HepG2 (cell line): Measurements from ENCODE around the gene NCOA3. TPM values are rescaled to one million over a fixed set of nuclear protein-coding genes. Genes with fewer than 3 reads are reported as not detected.

ENCODE experiments used
- ATAC-seq: fragments of 200-7000 bp; cut with Tn5 transposase; 3 replicates; pipeline ENCODE4 v1.9.1; 2020; ENCODE audit warnings: mild to moderate bottlenecking, moderate library complexity
- BruUV-seq: library from RNA; stranded (reverse); fragments of 400-500 nt; replicated peaks from 2 replicates; lab custom pipeline; 2021; lab: Mats Ljungman, UMichigan
- CTCF ChIA-PET: fragments of 300-600 bp; formaldehyde crosslinking; extraction: SDS; loops from one replicate; lab custom pipeline; 2021; ENCODE audit warnings: low total read pairs, inconsistent platforms, low intra/inter-chr PET ratio; lab: Yijun Ruan, JAX
- POLR2A ChIA-PET: fragments of 350-600 bp; sonication (Branson Sonifier 250); formaldehyde crosslinking; loops from one replicate; lab custom pipeline; 2020; ENCODE audit warnings: antibody characterized with exemption, inconsistent platforms; lab: Yijun Ruan, JAX
- DNase-seq: peaks from one replicate; pipeline ENCODE4 v3.0.0-alpha.2; 2015; ENCODE audit warnings: low spot score
- FAIRE-seq: peaks from 3 replicates; lab custom pipeline; 2011; peaks lifted over from hg19 to GRCh38; lab: Jason Lieb, UNC
- H2AFZ ChIP-seq: one replicate; pipeline ENCODE4 v1.6.1; 2011; ENCODE audit warnings: low read length, inconsistent platforms
- H3K27ac ChIP-seq: fragments of 300-600 bp; 3 replicates; pipeline ENCODE4 v1.8.0; 2011; ENCODE audit warnings: mixed run types, mild to moderate bottlenecking, mixed read lengths, low read length, inconsistent platforms; ENCODE audit not compliant: insufficient read depth; ENCODE audit errors: extremely low read length
- H3K27me3 ChIP-seq, 2 experiments: fragments of 200-600 bp in 1 of 2; 2 replicates in 1 of 2; 3 replicates in 1 of 2; pipeline versions ENCODE4 v1.6.0 to v1.8.0; 2011; ENCODE audit warnings: low read length in 2 of 2, mild to moderate bottlenecking in 2 of 2, moderate library complexity in 2 of 2, inconsistent platforms in 1 of 2; ENCODE audit not compliant: insufficient read depth in 2 of 2, control insufficient read depth in 1 of 2
- H3K36me3 ChIP-seq, 2 experiments: fragments of 200-600 bp in 1 of 2; replicated peaks in 1 of 2; 2 replicates in 1 of 2; 3 replicates in 1 of 2; pipeline versions ENCODE4 v1.5.1 to v1.8.0; 2011; ENCODE audit warnings: low read length in 2 of 2, inconsistent platforms in 1 of 2; ENCODE audit not compliant: insufficient read depth in 2 of 2, control insufficient read depth in 1 of 2
- H3K4me1 ChIP-seq: 2 replicates; pipeline ENCODE4 v1.5.1; 2012; ENCODE audit warnings: low read length, inconsistent platforms; ENCODE audit not compliant: insufficient read depth
- H3K4me2 ChIP-seq: 2 replicates; pipeline ENCODE4 v1.6.0; 2011; ENCODE audit warnings: low read depth, low read length, inconsistent platforms
- H3K4me3 ChIP-seq, 3 experiments: fragments of 200-600 bp in 1 of 3; sonication (generic), shearing (Covaris generic) in 1 of 3; replicated peaks in 1 of 3; 2 replicates each; pipeline ENCODE4 v1.5.1; 2011 to 2016; ENCODE audit warnings: low read length in 3 of 3, inconsistent platforms in 2 of 3, low read depth in 2 of 3, mild to moderate bottlenecking in 2 of 3, control low read depth in 1 of 3, mixed read lengths in 1 of 3; ENCODE audit not compliant: insufficient read depth in 1 of 3
- H3K79me2 ChIP-seq: one replicate; pipeline ENCODE4 v1.6.1; 2011; ENCODE audit warnings: low read length, inconsistent platforms; ENCODE audit not compliant: insufficient read depth
- H3K9ac ChIP-seq: 2 replicates; pipeline ENCODE4 v1.6.0; 2011; ENCODE audit warnings: mild to moderate bottlenecking, low read depth, low read length, inconsistent platforms; ENCODE audit not compliant: insufficient read depth
- H3K9me3 ChIP-seq: 2 replicates; pipeline ENCODE4 v1.5.1; 2012; ENCODE audit warnings: mild to moderate bottlenecking, low read length
- H4K20me1 ChIP-seq: 2 replicates; pipeline ENCODE4 v1.6.0; 2011; ENCODE audit warnings: inconsistent platforms, mild to moderate bottlenecking, low read length, moderate library complexity; ENCODE audit not compliant: insufficient read depth
- BRCA1 ChIP-seq: sonication (generic); formaldehyde crosslinking; IDR thresholded peaks from 2 replicates; pipeline ENCODE4 v1.4.0; 2020; ENCODE audit warnings: missing genetic modification reagents
- CSRNP2 ChIP-seq: sonication (generic); formaldehyde crosslinking; conservative IDR thresholded peaks from 2 replicates; pipeline ENCODE4 v1.8.0; 2022; ENCODE audit warnings: low read depth, missing genetic modification reagents
- ELF1 ChIP-seq: sonication (generic); formaldehyde crosslinking; IDR thresholded peaks from 2 replicates; pipeline ENCODE4 v1.4.0; 2020; ENCODE audit warnings: missing genetic modification reagents
- ETV6 ChIP-seq: sonication (generic); formaldehyde crosslinking; conservative IDR thresholded peaks from 2 replicates; pipeline ENCODE4 v1.4.0; 2020; ENCODE audit warnings: missing genetic modification reagents
- TGIF2 ChIP-seq: IDR thresholded peaks from 2 replicates; pipeline ENCODE4 v1.6.1; 2016; ENCODE audit warnings: control low read depth, missing compliant biosample characterization
- TRIM24 ChIP-seq: sonication (generic); formaldehyde crosslinking; IDR thresholded peaks from 2 replicates; pipeline ENCODE4 v1.8.0; 2022; ENCODE audit warnings: mild to moderate bottlenecking, missing genetic modification reagents
- ZNF501 ChIP-seq: sonication (generic); formaldehyde crosslinking; IDR thresholded peaks from 2 replicates; pipeline ENCODE4 v1.5.1; 2020; ENCODE audit warnings: mild to moderate bottlenecking, moderate library complexity, missing genetic modification reagents
- ZNF605 ChIP-seq: sonication (generic); formaldehyde crosslinking; IDR thresholded peaks from 2 replicates; pipeline ENCODE4 v1.8.0; 2022; ENCODE audit warnings: mild to moderate bottlenecking, missing genetic modification reagents
- ZNF670 ChIP-seq: sonication (generic); formaldehyde crosslinking; IDR thresholded peaks from 2 replicates; pipeline ENCODE4 v1.8.0; 2022; ENCODE audit warnings: mild to moderate bottlenecking, missing genetic modification reagents, borderline replicate concordance
- ZNF749 ChIP-seq: sonication (generic); formaldehyde crosslinking; IDR thresholded peaks from 2 replicates; pipeline ENCODE4 v1.8.0; 2022; ENCODE audit warnings: mild to moderate bottlenecking, missing genetic modification reagents, moderate library complexity, borderline replicate concordance
- ZSCAN20 ChIP-seq: sonication (generic); formaldehyde crosslinking; IDR thresholded peaks from 2 replicates; pipeline ENCODE4 v1.4.0; 2020; ENCODE audit warnings: missing genetic modification reagents, mild to moderate bottlenecking, borderline replicate concordance
- WGBS: methylation state at CpG from one replicate; pipeline ENCODE4 v1.1.6; 2017; ENCODE audit warnings: low lambda C conversion rate; 5-methylcytosine and 5-hydroxymethylcytosine counted together
- in situ Hi-C: cut with HindIII; loops from 2 replicates; pipeline ENCODE4 v1.10.0; 2017; ENCODE audit warnings: low pct_unique_long_range_greater_than_20kb; ENCODE audit not compliant: extremely low pct_ligation_motif_present
- intact Hi-C: fragments of 100-400 bp; cut with micrococcal nuclease; formaldehyde crosslinking; loops from one replicate; pipeline ENCODE4 v1.10.0; 2022; ENCODE audit not compliant: unreplicated experiment
- polyA plus RNA-seq, 8 experiments: library from polyadenylated mRNA; depleted of rRNA in 3 of 8; stranded (reverse) in 7 of 8; unstranded in 1 of 8; fragments of >200 nt; fragmentation: Illumina TruSeq in 4 of 8; extraction: Trizol in 4 of 8; gene quantifications; 2 replicates each; pipeline versions ENCODE4 v1.2.1 to v1.2.3, GENCODE V29; 2011 to 2016; ENCODE audit warnings: low read depth in 4 of 8, missing spikeins in 1 of 8, mixed read lengths in 1 of 8; ENCODE audit not compliant: insufficient read depth in 1 of 8
- total RNA-seq, 5 experiments: library from RNA; depleted of rRNA; stranded (reverse); fragments of >200 nt; fragmentation: Illumina TruSeq; extraction: Trizol; gene quantifications; 2 replicates each; pipeline ENCODE4 v1.2.3, GENCODE V29; 2016; ENCODE audit warnings: low read depth in 1 of 5
- TF ChIP-seq, protein P1 (sequence below): sonication (generic); formaldehyde crosslinking; IDR thresholded peaks from 2 replicates; pipeline ENCODE4 v1.8.0; 2022; ENCODE audit warnings: missing genetic modification reagents, mild to moderate bottlenecking, borderline replicate concordance

NCOA3 gene
- total and polyA plus RNA-seq, 2 of the 13 experiments (the other 11 are each of a cell fraction or from before 2014, with no cell fraction given), result 35.0 to 56.8 TPM

GRCh38 chr20:47492284-47492683 lies 9.4 kb upstream of the NCOA3 start:
- no peak for DNase-seq
- ChIA-PET CTCF (no interaction called here), POLR2A (interaction anchor here (2.8 kb wide), 1 partner anchor 10 kb away, joined by 89 read pairs; the partner anchor contains the start of gene NCOA3)
- Histone ChIP-seq H3K27ac (no peak overlapping the region), H4K20me1 (no peaks in the 10 kb centered on the region), H3K9ac (no peak overlapping the region), H2AFZ (no peak overlapping the region), H3K9me3 (no peaks in the 10 kb centered on the region), H3K36me3 (no peaks in the 10 kb centered on the region), H3K4me2 (no peak overlapping the region), H3K4me1 (peaks cover 38% of the 10 kb centered on the region), H3K4me3 (no peak overlapping the region), H3K27me3 (no peaks in the 10 kb centered on the region), H3K79me2 (no peaks in the 10 kb centered on the region)
- FAIRE-seq, result no peak
- intact Hi-C loops, result no loop called here
- no peak for ATAC-seq
- BruUV-seq, result no TSS peak
- WGBS, result 97% methylated on average over 3 of the region's 3 CpGs
- in situ Hi-C loops, result no loop called here
- TF ChIP-seq TRIM24 (CRISPR knock-in tag), result no peak
- TF ChIP-seq ELF1 (CRISPR knock-in tag), result no peak
- TF ChIP-seq, protein P1, sequence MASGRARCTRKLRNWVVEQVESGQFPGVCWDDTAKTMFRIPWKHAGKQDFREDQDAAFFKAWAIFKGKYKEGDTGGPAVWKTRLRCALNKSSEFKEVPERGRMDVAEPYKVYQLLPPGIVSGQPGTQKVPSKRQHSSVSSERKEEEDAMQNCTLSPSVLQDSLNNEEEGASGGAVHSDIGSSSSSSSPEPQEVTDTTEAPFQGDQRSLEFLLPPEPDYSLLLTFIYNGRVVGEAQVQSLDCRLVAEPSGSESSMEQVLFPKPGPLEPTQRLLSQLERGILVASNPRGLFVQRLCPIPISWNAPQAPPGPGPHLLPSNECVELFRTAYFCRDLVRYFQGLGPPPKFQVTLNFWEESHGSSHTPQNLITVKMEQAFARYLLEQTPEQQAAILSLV (CRISPR knock-in tag), result no peak
- TF ChIP-seq ETV6 (CRISPR knock-in tag), result no peak
- no peak for TF ChIP-seq CSRNP2
- TF ChIP-seq ZNF501 (CRISPR knock-in tag), result no peak
- TF ChIP-seq ZNF749 (CRISPR knock-in tag), result no peak
- no peak for TF ChIP-seq TGIF2
- TF ChIP-seq BRCA1 (CRISPR knock-in tag), result no peak
- no peak for TF ChIP-seq ZNF670 (CRISPR knock-in tag)
- TF ChIP-seq ZNF605 (CRISPR knock-in tag), result no peak
- no peak for TF ChIP-seq ZSCAN20 (CRISPR knock-in tag)
